IMR-90 (cell line): ENCODE results near the gene TRDN. TPM values are rescaled to one million over a fixed set of nuclear protein-coding genes. Genes with fewer than 3 reads are reported as not detected.
"Not testable (repeated sequence)": the region's sequence is repeated elsewhere in the genome, so short reads cannot be mapped to it uniquely, and the experiment has no call there.

Experiments used
- ATAC-seq: fragments of 200-7000 bp; cut with Tn5 transposase; 2 replicates; pipeline ENCODE4 v1.9.1; 2020; ENCODE audit warnings: low read depth, mild to moderate bottlenecking, moderate library complexity
- BruUV-seq: library from RNA; stranded (reverse); fragments of 400-500 nt; replicated peaks from 2 replicates; lab custom pipeline; 2021; lab: Mats Ljungman, UMichigan
- CTCF ChIA-PET: fragments of 300-600 bp; formaldehyde crosslinking; extraction: SDS; loops from one replicate; lab custom pipeline; 2021; ENCODE audit warnings: antibody characterized with exemption; lab: Yijun Ruan, JAX
- POLR2A ChIA-PET: fragments of 300-600 bp; sonication (Branson Sonifier 250); formaldehyde crosslinking; loops from one replicate; lab custom pipeline; 2022; ENCODE audit warnings: antibody characterized with exemption; ENCODE audit not compliant: unreplicated experiment; lab: Charles Lee
- DNase-seq: peaks from one replicate; pipeline ENCODE4 v3.0.0; 2013
- H2AFZ ChIP-seq: replicated peaks from 2 replicates; pipeline ENCODE3; 2013; ENCODE audit warnings: low read length, mild to moderate bottlenecking; ENCODE audit not compliant: poor library complexity
- H2AK5ac ChIP-seq: 2 replicates; pipeline ENCODE4 v1.6.1; 2013; ENCODE audit warnings: low read depth, low read length, inconsistent platforms
- H2AK9ac ChIP-seq: replicated peaks from 2 replicates; pipeline ENCODE3; 2013; ENCODE audit warnings: mild to moderate bottlenecking, low read depth, low read length, moderate library complexity; ENCODE audit not compliant: poor library complexity
- H2BK120ac ChIP-seq: 2 replicates; pipeline ENCODE4 v1.6.1; 2013; ENCODE audit warnings: low read depth, low read length, inconsistent platforms
- H2BK15ac ChIP-seq: 3 replicates; pipeline ENCODE4 v1.6.1; 2013; ENCODE audit warnings: low read depth, low read length, inconsistent platforms
- H2BK20ac ChIP-seq: 2 replicates; pipeline ENCODE4 v1.6.1; 2013; ENCODE audit warnings: low read depth, mild to moderate bottlenecking, inconsistent platforms, low read length, moderate library complexity
- H2BK5ac ChIP-seq: 2 replicates; pipeline ENCODE4 v1.6.1; 2013; ENCODE audit warnings: mild to moderate bottlenecking, low read depth, low read length, inconsistent platforms; ENCODE audit not compliant: poor library complexity, severe bottlenecking
- H3K14ac ChIP-seq: replicated peaks from 2 replicates; pipeline ENCODE4 v1.6.1; 2013; ENCODE audit warnings: low read depth, low read length, inconsistent platforms
- H3K18ac ChIP-seq: 2 replicates; pipeline ENCODE4 v1.6.1; 2013; ENCODE audit warnings: low read depth, low read length, control low read depth
- H3K23ac ChIP-seq: 2 replicates; pipeline ENCODE4 v1.6.1; 2013; ENCODE audit warnings: low read depth, low read length, inconsistent platforms
- H3K27ac ChIP-seq: 2 replicates; pipeline ENCODE4 v1.5.1; 2013; ENCODE audit warnings: mild to moderate bottlenecking, control low read depth, low read length; ENCODE audit not compliant: insufficient read depth
- H3K27me3 ChIP-seq: 2 replicates; pipeline ENCODE4 v1.6.1; 2013; ENCODE audit warnings: low read length; ENCODE audit not compliant: control insufficient read depth, insufficient read depth
- H3K36me3 ChIP-seq: 2 replicates; pipeline ENCODE4 v1.6.1; 2013; ENCODE audit warnings: low read length, mixed read lengths; ENCODE audit not compliant: control insufficient read depth, insufficient read depth
- H3K4ac ChIP-seq: 2 replicates; pipeline ENCODE4 v1.6.1; 2013; ENCODE audit warnings: low read depth, low read length, inconsistent platforms
- H3K4me1 ChIP-seq: 2 replicates; pipeline ENCODE4 v1.6.1; 2013; ENCODE audit warnings: low read length, mixed read lengths; ENCODE audit not compliant: control insufficient read depth, insufficient read depth
- H3K4me2 ChIP-seq: 2 replicates; pipeline ENCODE4 v1.6.1; 2013; ENCODE audit warnings: low read depth, mild to moderate bottlenecking, control low read depth, low read length, moderate library complexity
- H3K4me3 ChIP-seq: 2 replicates; pipeline ENCODE4 v1.5.1; 2013; ENCODE audit warnings: low read depth, mild to moderate bottlenecking, control low read depth, low read length, moderate library complexity; ENCODE audit not compliant: insufficient read depth
- H3K56ac ChIP-seq: 2 replicates; pipeline ENCODE4 v1.6.1; 2013; ENCODE audit warnings: low read length, inconsistent platforms; ENCODE audit not compliant: insufficient read depth; ENCODE audit errors: extremely low read depth
- H3K79me1 ChIP-seq, 2 experiments: 2 replicates each; pipeline ENCODE4 v1.6.1; 2013; ENCODE audit warnings: low read length in 2 of 2, inconsistent platforms in 1 of 2, low read depth in 1 of 2
- H3K9ac ChIP-seq: 2 replicates; pipeline ENCODE4 v1.6.1; 2013; ENCODE audit warnings: low read depth, low read length, control low read depth
- H3K9me1 ChIP-seq: 2 replicates; pipeline ENCODE4 v1.6.1; 2013; ENCODE audit warnings: low read length, inconsistent platforms; ENCODE audit not compliant: insufficient read depth
- H3K9me3 ChIP-seq: 2 replicates; pipeline ENCODE4 v1.6.1; 2013; ENCODE audit warnings: low read length; ENCODE audit not compliant: control insufficient read depth, insufficient read depth
- H4K20me1 ChIP-seq: 2 replicates; pipeline ENCODE4 v1.6.1; 2013; ENCODE audit warnings: low read length, inconsistent platforms; ENCODE audit not compliant: insufficient read depth
- H4K5ac ChIP-seq: 2 replicates; pipeline ENCODE4 v1.6.1; 2013; ENCODE audit warnings: mild to moderate bottlenecking, low read depth, low read length, control low read depth
- H4K8ac ChIP-seq, 2 experiments: 2 replicates each; pipeline ENCODE4 v1.6.1; 2013; ENCODE audit warnings: low read depth in 2 of 2, low read length in 2 of 2, control low read depth in 1 of 2, inconsistent platforms in 1 of 2
- H4K91ac ChIP-seq: 2 replicates; pipeline ENCODE4 v1.6.1; 2013; ENCODE audit warnings: low read depth, low read length, inconsistent platforms; ENCODE audit not compliant: insufficient read depth
- dilution Hi-C: fragments of 300-500 bp; cut with HindIII; formaldehyde crosslinking; loops from one replicate; pipeline ENCODE4 v1.14.3; 2018; ENCODE audit warnings: low sequenced_read_pairs; ENCODE audit not compliant: unreplicated experiment
- in situ Hi-C: fragments of 300-500 bp; cut with MboI; formaldehyde crosslinking; loops from 3 replicates; pipeline ENCODE4 v1.14.3; 2019; ENCODE audit warnings: low sequenced_read_pairs, inconsistent platforms, mixed read lengths
- intact Hi-C: fragments of 100-400 bp; cut with micrococcal nuclease; formaldehyde crosslinking; loops from 2 replicates; pipeline ENCODE4 v1.10.0; 2022
- polyA plus RNA-seq, 3 experiments: library from polyadenylated mRNA; depleted of rRNA; stranded (reverse); fragments of >200 nt; gene quantifications; 2 replicates each; pipeline ENCODE4 v1.2.3, GENCODE V29; 2012; ENCODE audit warnings: low replicate concordance in 1 of 3
- total RNA-seq: library from RNA; depleted of rRNA; stranded (reverse); fragments of >200 nt; gene quantifications from 2 replicates; pipeline ENCODE4 v1.2.3, GENCODE V29; 2012

Gene TRDN
- total and polyA plus RNA-seq, 2 of the 4 experiments (the other 2 are of a cell fraction) = not detected

GRCh38 chr6:123453071-123453470, 183.7 kb downstream of the TRDN start:
- H3K23ac ChIP-seq, H3K18ac ChIP-seq, H3K14ac ChIP-seq, H4K91ac ChIP-seq, H3K9ac ChIP-seq, CTCF ChIA-PET, H4K20me1 ChIP-seq, in situ Hi-C loops, DNase-seq, H2BK15ac ChIP-seq, H3K9me1 ChIP-seq, H2AFZ ChIP-seq, H3K4me2 ChIP-seq, H2BK20ac ChIP-seq, intact Hi-C loops, ATAC-seq, BruUV-seq, H2BK120ac ChIP-seq, H3K56ac ChIP-seq, POLR2A ChIA-PET, dilution Hi-C loops, H2AK9ac ChIP-seq, H2AK5ac ChIP-seq, H2BK5ac ChIP-seq, H3K4me3 ChIP-seq, H4K8ac ChIP-seq, H3K27ac ChIP-seq, H4K5ac ChIP-seq, H3K4me1 ChIP-seq, H3K4ac ChIP-seq, H3K27me3 ChIP-seq, H3K36me3 ChIP-seq, H3K79me1 ChIP-seq, H3K9me3 ChIP-seq: not testable (repeated sequence)
